ENCODE measurements around the gene ATP1B2. TPM values are rescaled to one million over a fixed set of nuclear protein-coding genes. Genes with fewer than 3 reads are reported as not detected.

ATP1B2 gene
- total RNA-seq, 3 donors from 2014 or later = 0.41 to 8.7 (median 0.67) TPM

DNA sequence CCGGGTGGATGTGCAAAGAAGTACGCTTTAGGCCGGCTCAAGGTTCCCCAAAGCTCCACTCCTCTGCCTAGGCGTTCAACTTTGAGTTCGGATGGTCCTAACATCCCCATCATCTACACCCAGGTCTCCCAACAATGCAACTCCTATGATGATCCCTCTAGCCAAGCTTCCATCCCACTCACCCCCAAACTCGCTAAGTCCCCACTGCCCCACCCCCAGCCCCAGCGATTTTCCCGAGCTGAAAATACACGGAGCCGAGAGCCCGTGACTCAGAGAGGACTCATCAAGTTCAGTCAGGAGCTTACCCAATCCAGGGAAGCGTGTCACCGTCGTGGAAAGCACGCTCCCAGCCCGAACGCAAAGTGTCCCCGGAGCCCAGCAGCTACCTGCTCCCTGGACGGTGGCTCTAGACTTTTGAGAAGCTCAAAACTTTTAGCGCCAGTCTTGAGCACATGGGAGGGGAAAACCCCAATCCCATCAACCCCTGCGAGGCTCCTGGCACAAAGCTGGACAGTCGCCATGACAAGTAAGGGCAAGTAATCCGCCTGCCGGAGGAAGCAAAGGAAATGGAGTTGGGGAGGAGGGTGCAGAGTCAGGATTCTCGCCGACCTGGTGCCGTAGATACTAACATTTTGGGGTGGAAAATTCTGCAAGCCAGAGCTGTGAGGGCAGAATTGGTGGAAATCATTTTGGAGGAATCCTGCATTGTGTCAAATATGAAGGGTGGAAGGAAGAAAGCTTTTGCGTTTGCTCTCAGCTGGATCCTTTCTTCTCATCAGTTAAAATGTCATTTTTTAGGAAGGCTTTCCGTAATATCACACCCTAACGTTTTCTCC is 36.6 kb downstream of the ATP1B2 start, which contains the start of gene TP53:
TSS of gene TP53 (minus strand) at position 419 of the 836 bp plus-strand sequence. CDS start 10,896 bp downstream, outside the sequence.
- Histone ChIP-seq H3K4me3 (peak within 1 kb of the TSS; percentile 72), H3K4me1 (ENCODE audit: low read depth) (peaks cover 23% of the 10 kb centered on the region), H3K36me3 (ENCODE audit: low read depth) (no peaks in the 10 kb centered on the region), H3K9me3 (no peaks in the 10 kb centered on the region)
- intact Hi-C loops (cut with DNase I, micrococcal nuclease) = loop anchor here in 1 of 2 donors (10.0 kb wide), 1 partner anchor 52 kb away; the partner anchor contains the start of gene SHBG
- ATAC-seq (peak; percentile 73), DNase-seq (peak; percentile 88 to 94 (median 90))
- TF ChIP-seq, protein P1, sequence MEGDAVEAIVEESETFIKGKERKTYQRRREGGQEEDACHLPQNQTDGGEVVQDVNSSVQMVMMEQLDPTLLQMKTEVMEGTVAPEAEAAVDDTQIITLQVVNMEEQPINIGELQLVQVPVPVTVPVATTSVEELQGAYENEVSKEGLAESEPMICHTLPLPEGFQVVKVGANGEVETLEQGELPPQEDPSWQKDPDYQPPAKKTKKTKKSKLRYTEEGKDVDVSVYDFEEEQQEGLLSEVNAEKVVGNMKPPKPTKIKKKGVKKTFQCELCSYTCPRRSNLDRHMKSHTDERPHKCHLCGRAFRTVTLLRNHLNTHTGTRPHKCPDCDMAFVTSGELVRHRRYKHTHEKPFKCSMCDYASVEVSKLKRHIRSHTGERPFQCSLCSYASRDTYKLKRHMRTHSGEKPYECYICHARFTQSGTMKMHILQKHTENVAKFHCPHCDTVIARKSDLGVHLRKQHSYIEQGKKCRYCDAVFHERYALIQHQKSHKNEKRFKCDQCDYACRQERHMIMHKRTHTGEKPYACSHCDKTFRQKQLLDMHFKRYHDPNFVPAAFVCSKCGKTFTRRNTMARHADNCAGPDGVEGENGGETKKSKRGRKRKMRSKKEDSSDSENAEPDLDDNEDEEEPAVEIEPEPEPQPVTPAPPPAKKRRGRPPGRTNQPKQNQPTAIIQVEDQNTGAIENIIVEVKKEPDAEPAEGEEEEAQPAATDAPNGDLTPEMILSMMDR (IDR thresholded peaks at IDR 0.05) = no peak

DNA sequence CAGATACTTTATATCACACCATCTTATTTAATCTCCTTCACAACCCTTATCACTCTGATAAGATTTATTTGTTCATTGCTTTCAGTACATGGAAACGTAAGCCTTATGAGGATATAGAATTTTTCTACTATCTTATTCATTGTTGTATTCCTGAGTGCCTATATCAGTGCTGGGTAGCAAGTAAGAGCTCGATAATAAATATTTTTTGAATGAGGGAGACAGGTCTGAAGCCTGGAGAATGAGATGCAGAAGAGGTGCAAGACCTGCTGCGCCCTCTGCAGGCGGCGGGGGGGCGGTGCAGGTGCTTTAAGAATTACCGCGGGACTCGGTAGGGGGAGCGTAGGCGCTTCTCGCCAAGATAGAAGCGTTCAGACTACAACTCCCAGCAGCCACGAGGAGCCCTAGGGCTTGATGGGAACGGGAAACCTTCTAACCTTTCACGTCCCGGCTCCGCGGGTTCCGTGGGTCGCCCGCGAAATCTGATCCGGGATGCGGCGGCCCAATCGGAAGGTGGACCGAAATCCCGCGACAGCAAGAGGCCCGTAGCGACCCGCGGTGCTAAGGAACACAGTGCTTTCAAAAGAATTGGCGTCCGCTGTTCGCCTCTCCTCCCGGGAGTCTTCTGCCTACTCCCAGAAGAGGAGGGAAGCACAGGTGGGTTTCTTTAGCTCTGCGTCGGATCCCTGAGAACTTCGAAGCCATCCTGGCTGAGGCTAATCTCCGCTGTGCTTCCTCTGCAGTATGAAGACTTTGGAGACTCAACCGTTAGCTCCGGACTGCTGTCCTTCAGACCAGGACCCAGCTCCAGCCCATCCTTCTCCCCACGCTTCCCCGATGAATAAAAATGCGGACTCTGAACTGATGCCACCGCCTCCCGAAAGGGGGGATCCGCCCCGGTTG is 37.4 kb downstream of the ATP1B2 start, which contains the start of gene WRAP53:
TSS of gene WRAP53 (plus strand) at position 570 of the 900 bp plus-strand sequence. CDS start at position 742, 172 bp downstream.
- intact Hi-C loops (cut with DNase I, micrococcal nuclease) = loop anchor here in 1 of 2 donors (10.0 kb wide), 1 partner anchor 53 kb away; the partner anchor contains the start of gene SHBG
- ATAC-seq = peak; percentile 88
- peaks cover 23% of the 10 kb centered on the region for H3K4me1 ChIP-seq (ENCODE audit: low read depth)

DNA sequence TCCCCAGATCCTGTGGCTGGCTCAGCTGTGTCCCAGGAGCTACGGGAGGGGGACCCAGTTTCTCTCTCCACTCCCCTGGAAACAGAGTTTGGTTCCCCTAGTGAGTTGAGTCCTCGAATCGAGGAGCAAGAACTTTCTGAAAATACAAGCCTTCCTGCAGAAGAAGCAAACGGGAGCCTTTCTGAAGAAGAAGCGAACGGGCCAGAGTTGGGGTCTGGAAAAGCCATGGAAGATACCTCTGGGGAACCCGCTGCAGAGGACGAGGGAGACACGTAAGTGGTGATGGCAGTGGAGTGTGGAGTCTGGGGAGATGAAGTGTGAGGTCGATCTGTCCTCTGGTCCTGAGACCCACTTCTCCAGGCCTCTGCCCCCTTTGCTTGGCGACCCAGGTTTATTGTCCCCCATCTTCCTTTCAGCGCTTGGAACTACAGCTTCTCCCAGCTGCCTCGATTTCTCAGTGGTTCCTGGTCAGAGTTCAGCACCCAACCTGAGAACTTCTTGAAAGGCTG is 38.1 kb downstream of the ATP1B2 start:
- DNase-seq = no peak
- peak overlapping the region; percentile 33 for H3K4me3 ChIP-seq
- peaks cover 23% of the 10 kb centered on the region for H3K4me1 ChIP-seq (ENCODE audit: low read depth)
- intact Hi-C loops (cut with DNase I, micrococcal nuclease) = loop anchor here in 1 of 2 donors (10.0 kb wide), 1 partner anchor 54 kb away; the partner anchor contains the start of gene SHBG
- no peaks in the 10 kb centered on the region for H3K36me3 ChIP-seq (ENCODE audit: low read depth)
- no peaks in the 10 kb centered on the region for H3K9me3 ChIP-seq
- no peak for ATAC-seq
- TF ChIP-seq, protein P1 (IDR thresholded peaks at IDR 0.05) = no peak

More for the DNA sequence above, 37.4 kb downstream of the ATP1B2 start, which contains the start of gene WRAP53:
- Histone ChIP-seq H3K4me3 (peak within 1 kb of the TSS; percentile 72), H3K36me3 (ENCODE audit: low read depth) (no peaks in the 10 kb centered on the region), H3K9me3 (no peaks in the 10 kb centered on the region)
- peak; percentile 96 to 99 (median 98) for DNase-seq
- TF ChIP-seq, protein P1 (IDR thresholded peaks at IDR 0.05) = peak; percentile 99

DNA sequence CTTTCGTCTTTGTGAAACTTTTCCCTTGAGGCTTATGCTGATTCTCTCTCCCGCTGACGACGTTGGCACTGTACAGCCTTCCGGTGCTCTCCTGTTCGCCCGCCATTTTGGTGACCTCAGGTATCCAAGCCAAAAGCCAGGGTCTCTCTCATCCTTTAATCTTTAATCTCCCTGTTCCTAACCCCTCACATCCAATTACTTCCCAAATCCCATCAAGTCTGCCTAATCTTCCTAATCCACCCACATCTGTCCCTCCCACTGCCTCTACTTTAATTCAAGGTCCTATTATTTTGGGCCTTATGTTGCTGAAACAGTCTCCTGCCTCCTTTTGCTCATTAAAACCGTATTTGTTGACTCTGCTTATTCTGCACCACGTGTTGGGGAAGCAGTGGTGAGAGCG is 44.9 kb downstream of the ATP1B2 start:
- TF ChIP-seq, protein P1 (IDR thresholded peaks at IDR 0.05) = no peak
- no peak for DNase-seq
- no peaks in the 10 kb centered on the region for H3K36me3 ChIP-seq (ENCODE audit: low read depth)

More for the DNA sequence above, 44.9 kb downstream of the ATP1B2 start:
- intact Hi-C loops (cut with DNase I, micrococcal nuclease) = no loop called here
- Histone ChIP-seq H3K4me3 (no peak overlapping the region), H3K4me1 (ENCODE audit: low read depth) (no peaks in the 10 kb centered on the region), H3K9me3 (no peaks in the 10 kb centered on the region)
- no peak for ATAC-seq
